ENCODE results near the gene LPCAT1.
A peak's percentile ranks its signal among the peaks of the same experiment; 100 is the strongest.
"Not testable (repeated sequence)": the region's sequence is repeated elsewhere in the genome, so short reads cannot be mapped to it uniquely, and the experiment has no call there.

The LPCAT1 gene

GRCh38 chr5:1523793-1524480 lies at the start of gene LPCAT1:
LPCAT1 (minus strand) TSS chr5:1523960; CDS start chr5:1523844, 116 bp downstream.
- DNase-seq, result peak in 41 of 42 donors; percentile 24 to 90 (median 80)
- intact Hi-C loops (cut with DNase I), result no loop called here

DNA sequence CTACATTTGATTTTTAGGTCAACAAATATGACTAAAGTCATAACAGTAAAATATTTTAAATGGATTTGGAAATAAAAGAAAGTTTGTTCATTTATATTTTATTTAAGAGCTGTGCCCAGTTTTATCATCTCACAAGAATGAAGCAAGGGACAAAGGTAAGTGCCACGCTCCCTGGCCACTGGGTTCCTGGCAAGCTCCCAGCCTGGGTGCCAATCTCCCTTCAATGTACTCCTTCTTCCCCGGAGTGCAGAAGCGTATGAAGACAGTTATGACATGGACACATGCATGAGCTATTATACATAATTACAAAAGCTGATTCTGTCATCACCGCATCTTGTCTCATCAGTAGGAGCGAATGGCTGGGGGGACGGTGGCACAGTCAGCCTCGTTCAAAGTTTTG lies 48.1 kb upstream of the LPCAT1 start:
- intact Hi-C loops (cut with DNase I); DNase-seq: not testable (repeated sequence)

DNA sequence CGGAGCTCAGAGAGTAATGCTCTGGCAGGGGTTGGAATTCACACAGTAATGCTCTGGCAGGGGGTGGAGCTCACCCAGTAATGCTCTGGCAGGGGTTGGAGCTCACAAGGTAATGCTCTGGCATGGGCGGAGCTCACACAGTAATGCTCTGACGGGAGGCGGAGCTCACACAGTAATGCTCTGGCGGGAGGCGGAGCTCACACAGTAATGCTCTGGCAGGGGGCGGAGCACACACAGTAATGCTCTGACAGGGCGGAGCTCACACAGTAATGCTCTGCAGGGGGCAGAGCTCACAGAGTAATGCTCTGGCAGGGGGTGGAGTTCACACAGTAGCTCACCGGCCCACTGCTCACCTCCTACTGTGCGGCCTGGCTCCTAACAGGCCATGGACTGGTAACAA lies 47.2 kb upstream of the LPCAT1 start:
- no peak for DNase-seq
- intact Hi-C loops (cut with DNase I), result no loop called here

DNA sequence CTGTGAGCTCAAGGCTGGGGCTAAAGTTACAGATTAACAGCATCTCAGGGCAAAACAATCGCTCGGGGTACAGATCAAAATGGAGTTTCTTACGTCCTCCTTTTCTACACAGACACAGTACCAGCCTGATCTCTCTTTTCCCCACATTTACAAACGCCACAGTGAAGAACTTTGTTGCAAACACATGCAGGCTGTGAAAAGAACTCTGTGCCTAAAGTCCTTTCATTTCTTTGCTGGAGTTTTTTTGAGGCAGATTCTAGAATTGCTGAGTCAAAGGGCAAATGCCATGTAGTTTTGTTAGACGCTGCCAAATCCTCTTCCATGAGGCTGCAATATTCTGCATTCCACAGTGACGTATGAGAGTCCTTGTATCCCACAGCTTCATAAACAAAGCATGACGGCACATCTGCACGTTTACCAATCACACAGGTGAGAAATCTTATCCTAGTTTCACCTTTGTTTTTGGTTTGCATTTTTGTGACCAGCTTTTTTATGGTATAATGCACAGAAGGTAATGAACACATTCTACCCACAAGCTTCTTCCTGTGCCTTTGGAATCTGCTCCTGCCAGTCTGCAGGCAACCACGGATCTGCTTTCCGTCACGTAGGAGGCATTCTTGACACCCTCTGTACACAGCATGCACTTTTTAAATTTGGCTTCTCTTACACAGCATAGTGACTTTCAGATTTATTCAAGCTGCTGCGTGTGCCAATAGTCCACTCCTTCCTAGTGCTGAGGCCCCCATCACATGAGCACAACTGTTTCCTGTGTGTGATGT lies 44.6 kb upstream of the LPCAT1 start:
- DNase-seq, result peak in 9 of 42 donors; percentile 16 to 65 (median 40)
- intact Hi-C loops (cut with DNase I), result no loop called here

DNA sequence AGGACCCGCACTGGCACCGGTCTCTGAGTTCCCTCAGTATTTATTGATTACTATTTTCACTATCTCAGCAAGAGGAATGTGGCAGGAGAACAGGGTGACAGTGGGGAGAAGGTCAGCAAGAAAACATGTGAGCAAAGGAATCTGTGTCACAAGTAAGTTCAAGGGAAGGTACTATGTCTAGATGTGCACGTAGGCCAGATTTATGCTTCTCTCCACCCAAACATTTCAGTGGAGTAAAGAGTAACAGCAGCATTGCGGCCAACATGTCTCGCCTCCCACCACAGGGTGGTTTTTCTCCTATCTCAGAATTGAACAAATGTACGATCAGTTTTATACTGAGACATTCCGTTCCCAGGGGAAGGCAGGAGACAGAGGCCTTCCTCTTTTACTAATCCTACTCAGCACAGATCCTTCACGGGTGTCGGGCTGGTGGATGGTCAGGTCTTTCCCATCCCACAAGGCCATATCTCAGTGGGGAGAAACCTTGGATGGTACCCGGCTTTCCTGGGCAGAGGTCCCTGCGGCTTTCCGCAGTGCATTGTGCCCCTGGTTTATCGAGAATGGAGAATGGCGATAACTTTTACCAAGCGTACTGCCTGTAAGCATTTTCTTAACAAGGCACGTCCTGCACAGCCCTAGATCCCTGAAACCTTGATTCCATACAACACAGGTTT lies 43.9 kb upstream of the LPCAT1 start:
- DNase-seq; intact Hi-C loops (cut with DNase I): not testable (repeated sequence)

DNA sequence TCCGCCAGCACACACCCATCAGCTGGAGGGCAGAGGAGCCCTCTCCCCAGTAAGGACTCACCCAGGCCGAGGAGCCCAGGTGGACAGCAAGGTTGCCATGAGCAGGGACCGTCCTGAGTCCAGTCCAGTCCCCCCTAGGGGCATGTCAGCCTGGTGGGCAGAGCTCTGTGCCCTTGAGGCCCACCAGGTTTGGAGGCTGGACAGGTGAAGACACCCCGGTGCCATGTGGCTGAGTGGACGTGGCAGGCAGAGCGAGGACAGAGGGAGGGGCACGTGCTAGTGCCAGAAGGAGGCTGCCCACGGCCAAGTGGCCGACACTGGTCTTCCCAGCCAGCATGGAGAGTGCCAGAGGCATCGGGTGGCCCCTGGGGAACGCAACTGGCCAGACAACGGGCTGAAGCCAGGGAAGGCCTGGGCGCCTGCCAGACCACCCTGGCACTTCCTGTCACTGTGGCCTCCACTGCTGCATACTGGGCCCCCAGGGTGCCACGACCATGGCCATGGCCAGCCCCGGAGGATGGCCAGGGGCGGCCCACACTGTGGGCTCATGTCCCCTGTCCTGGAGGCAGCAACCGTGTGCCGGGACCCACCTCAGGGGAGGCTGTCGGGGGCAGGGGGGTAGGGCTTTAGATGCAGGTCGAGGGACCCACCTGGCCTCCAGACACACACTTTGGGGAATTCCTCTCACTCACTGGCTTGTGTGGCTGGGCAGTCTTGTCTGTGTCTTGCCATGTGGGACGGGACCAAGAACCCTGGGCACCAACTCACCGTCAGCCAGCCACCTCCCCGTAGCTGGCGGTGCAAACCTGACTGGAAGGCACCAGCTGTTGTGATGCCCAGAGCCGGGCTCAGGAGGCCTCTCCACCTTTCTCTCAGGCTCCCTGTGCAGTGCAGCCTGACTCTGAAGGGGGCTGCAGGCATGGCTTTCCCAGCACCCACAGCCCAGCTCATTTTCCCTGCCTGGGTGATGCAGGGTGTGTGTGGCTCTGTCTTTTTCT lies 42.3 kb upstream of the LPCAT1 start:
- intact Hi-C loops (cut with DNase I), result no loop called here
- no peak for DNase-seq

DNA sequence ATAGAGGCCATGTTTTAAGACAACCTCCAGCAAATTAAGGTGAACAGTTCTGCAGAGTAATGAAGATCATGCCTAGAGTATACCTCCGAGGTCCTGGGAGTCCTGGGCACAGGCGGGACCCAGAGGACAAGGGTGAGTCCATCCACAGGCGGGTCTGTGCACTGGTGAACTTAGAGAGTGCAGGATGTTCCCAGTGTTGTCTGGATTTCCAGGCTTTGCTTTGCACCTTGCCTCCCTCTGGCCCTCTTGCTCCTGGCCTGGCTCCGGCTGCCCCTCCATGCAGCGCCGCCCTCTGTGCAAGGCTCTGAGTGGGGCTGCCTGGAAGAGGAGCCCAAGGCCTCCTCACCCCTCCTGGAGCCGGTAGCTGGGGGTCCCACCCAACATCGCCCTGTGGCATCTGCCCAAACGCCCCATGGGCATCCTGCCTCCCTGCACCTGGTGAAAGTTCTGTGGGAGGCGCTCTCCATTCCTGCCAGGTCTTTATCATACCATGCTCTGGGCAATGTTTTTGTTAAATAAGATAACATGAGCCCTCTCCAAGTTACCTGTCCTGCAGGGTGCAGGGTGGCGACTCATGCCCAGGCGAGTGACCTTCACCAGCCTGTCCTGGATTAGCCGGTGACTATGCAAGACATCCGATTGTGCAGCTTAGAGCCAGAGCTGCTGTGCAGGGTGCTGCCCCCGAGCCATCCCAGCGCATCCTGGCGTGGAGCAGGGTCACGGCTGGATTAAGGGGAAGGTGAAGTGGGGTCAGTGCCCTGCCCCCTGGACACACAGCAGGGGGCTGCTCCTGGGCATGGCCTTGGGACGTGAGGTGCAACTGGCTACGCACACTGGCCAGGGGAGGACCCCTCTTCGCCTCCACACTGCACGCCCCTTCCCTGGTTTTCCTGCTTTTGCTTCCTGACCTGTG lies 41.3 kb upstream of the LPCAT1 start:
- no peak for DNase-seq
- intact Hi-C loops (cut with DNase I), result no loop called here

- intact Hi-C loops (cut with DNase I), result no loop called here
- peak in 15 of 42 donors; percentile 20 to 73 (median 39) for DNase-seq
Measured at GRCh38 chr5:1564182-1564748, 40.5 kb upstream of the LPCAT1 start.

- no peak for DNase-seq
- intact Hi-C loops (cut with DNase I), result no loop called here
Measured at GRCh38 chr5:1563617-1564181, 39.9 kb upstream of the LPCAT1 start.

- intact Hi-C loops (cut with DNase I), result no loop called here
Measured at GRCh38 chr5:1563051-1563461, 39.3 kb upstream of the LPCAT1 start.

GRCh38 chr5:1562599-1562998 lies 38.8 kb upstream of the LPCAT1 start:
- intact Hi-C loops (cut with DNase I), result no loop called here
- DNase-seq, result no peak

More at GRCh38 chr5:1563051-1563461, 39.3 kb upstream of the LPCAT1 start:
- no peak for DNase-seq

DNA sequence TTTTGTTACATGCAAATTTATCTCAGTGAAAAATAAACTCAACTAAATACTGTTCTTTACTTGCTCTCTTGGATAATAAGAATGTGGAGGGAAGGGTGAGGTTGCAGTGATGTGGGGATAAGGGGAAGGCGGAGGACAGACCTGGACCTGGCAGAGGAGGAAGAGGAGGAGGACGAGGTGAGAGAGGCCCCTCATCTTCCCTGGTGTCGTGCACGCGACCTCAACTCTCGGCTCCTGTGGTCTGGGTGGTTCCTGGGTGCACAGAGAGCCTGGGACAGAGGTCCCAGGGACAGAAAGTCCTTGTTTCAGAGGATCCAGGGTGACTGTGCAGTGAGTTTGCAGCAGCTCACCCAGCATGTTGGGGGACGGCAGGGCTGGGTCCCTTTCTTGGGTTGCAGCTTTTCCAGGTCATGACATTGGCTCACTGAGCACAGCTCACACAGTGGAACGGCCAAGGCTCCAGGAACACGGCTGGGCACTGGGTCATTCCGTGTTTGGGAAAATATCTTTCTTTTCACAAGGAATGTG lies 37.7 kb upstream of the LPCAT1 start:
- intact Hi-C loops (cut with DNase I), result no loop called here
- DNase-seq, result no peak

DNA sequence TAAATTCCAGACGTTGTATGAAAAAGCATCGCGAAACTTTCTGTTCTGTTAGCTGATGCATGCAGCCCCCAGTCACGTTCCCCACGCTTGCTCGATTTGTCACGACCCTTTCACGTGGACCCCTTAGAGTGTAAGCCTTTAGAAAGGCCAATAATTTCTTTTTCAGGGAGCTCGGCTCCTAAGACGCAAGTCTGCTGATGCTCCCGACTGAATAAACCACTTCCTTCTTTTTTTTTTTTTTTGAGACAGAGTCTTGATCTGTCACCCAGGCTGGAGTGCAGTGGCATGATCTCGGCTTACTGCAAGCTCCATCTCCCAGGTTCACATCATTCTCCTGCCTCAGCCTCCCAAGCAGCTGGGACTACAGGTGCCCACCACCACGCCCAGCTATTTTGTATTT lies 36.7 kb upstream of the LPCAT1 start:
- DNase-seq; intact Hi-C loops (cut with DNase I): not testable (repeated sequence)

DNA sequence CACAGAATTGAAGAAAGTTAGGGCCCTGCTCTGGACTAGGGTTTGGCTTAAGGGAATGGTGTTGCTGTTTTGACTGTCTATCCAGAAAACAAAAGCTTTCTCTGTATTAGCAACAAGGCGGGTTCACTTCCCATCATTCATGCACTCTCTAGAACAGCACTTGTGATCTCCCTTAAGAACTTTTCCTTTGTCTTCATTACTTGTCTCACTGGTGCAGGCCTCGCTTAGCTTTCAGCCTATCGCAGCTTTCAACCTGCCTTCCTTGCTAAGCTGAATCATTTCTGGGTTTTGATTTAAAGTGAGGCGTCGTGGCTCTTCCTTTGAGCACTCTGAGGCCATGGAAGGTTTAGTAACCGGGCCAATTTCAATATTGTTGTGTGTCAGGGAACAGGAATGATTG lies 35.2 kb upstream of the LPCAT1 start:
- no peak for DNase-seq
- intact Hi-C loops (cut with DNase I), result no loop called here

DNA sequence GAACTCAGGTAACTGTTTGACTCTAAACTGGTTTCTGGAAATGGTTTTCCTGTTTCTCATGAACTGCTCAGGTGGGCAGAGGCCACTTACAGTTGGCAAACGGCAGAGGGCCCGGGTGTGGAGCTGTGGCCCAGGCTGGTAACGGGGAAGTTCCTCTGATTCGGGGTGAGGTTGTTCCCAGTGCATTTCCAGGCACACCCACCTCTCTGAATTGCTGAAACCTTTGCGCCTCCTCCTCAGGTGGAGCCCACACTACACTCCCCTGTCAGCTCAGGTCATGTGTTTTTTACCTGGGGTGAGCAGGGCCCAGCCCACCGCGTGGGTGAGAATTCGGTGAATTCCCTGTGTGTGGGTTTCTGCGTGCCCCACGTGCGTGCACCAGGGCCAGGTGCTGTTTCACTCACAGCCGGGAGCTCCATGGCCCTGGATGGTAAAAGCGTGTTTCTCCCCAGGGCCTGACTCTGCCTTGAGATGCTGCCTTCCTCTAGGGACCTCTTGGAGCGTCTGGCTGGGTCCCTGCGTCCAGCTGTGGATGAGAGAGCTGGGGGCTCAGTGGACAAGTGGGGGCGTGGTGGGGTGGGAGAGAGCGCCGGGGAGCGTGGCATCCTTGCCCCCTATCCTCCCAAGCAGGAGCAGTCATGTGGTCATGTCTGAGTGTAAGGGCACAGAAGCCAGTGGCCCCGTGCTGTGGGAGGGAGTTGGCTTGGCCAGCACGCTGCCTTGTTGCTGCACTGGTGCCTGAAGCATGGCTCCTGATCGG lies 33.5 kb upstream of the LPCAT1 start:
- intact Hi-C loops (cut with DNase I), result no loop called here
- peak in 25 of 42 donors; percentile 11 to 73 (median 40) for DNase-seq

All from head of caudate nucleus (tissue), 42 donors.